GM10248 (cell line): ENCODE data around the gene GYPC.

Experiments used
- CTCF ChIA-PET: fragments of 300-600 bp; sonication (Branson Sonifier 250); formaldehyde crosslinking; extraction: SDS; loops from one replicate; lab custom pipeline; 2021; ENCODE audit warnings: antibody characterized with exemption; lab: Yijun Ruan, JAX
- POLR2A ChIA-PET: fragments of 350-650 bp; sonication (Branson Sonifier 250); formaldehyde crosslinking; extraction: SDS; loops from one replicate; lab custom pipeline; 2020; ENCODE audit warnings: antibody characterized with exemption; lab: Yijun Ruan, JAX
- DNase-seq: peaks from one replicate; pipeline ENCODE4 v3.0.0; 2012; ENCODE audit errors: extremely low spot score
- CTCF ChIP-seq: IDR thresholded peaks from 2 replicates; pipeline ENCODE4 v1.5.1; 2012; ENCODE audit warnings: mild to moderate bottlenecking, low read depth; ENCODE audit errors: extremely low read depth, missing control alignments, control extremely low read depth

GYPC gene

GRCh38 chr2:126659562-126660467 is 3.9 kb downstream of the GYPC start:
- ChIA-PET CTCF (no interaction called here), POLR2A (no interaction called here)
- TF ChIP-seq CTCF = no peak
- DNase-seq = no peak

DNA sequence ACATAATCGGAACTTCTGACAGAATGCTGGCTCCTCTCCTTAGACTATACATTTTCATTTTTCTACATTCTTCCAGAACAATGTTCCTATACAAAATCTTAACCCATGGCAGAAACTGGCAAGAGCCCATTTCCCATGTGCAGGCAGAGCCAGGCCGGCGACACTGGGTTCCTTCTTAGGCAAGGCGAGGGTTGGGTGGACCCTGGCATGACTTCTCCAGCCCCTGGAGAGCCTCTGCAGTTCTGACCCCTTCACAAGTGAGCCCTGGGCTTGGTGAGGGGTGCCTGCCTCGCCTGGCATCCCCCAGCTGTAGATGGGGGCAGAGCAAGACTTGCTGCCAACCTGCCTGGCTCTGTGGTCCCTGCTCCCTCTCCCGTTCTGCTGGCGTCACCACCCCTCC is 5.0 kb downstream of the GYPC start:
- CTCF ChIA-PET = no interaction called here

GRCh38 chr2:126661702-126662500 is 5.9 kb downstream of the GYPC start:
- DNase-seq = no peak
- POLR2A ChIA-PET = no interaction called here
- CTCF ChIA-PET = interaction anchor here (1.0 to 1.3 kb wide), 3 partner anchors 12 to 28 kb away, joined by 3 read pairs; no protein-coding TSS in a partner anchor

More for the DNA sequence above, 5.0 kb downstream of the GYPC start:
- POLR2A ChIA-PET = no interaction called here
- no peak for DNase-seq
- TF ChIP-seq CTCF = no peak

DNA sequence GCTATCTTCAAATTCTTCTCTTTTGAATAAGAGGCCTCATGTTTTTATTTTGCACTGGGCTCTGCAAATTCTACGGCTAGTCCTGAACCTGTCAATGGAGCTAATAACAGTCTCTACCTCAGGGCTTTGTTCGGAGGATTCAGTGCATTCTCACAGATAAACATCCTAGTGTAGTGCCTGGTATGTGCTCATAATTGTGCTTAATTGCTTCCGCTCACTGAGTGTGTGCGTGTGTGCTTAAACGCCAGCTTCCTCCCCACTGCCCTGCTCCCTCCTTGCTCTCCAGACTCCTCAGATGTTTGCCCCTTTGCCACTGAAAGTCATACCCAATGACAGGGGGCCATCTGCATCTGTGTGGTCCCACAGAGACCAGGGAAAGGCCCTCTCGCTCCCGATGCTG is 6.7 kb downstream of the GYPC start:
- TF ChIP-seq CTCF = no peak
- ChIA-PET CTCF (interaction anchor here (1.0 to 1.3 kb wide), 4 partner anchors 13 to 29 kb away, joined by 3 to 4 read pairs (median 3); no protein-coding TSS in a partner anchor), POLR2A (no interaction called here)
- no peak for DNase-seq

More at GRCh38 chr2:126661702-126662500, 5.9 kb downstream of the GYPC start:
- TF ChIP-seq CTCF = no peak

DNA sequence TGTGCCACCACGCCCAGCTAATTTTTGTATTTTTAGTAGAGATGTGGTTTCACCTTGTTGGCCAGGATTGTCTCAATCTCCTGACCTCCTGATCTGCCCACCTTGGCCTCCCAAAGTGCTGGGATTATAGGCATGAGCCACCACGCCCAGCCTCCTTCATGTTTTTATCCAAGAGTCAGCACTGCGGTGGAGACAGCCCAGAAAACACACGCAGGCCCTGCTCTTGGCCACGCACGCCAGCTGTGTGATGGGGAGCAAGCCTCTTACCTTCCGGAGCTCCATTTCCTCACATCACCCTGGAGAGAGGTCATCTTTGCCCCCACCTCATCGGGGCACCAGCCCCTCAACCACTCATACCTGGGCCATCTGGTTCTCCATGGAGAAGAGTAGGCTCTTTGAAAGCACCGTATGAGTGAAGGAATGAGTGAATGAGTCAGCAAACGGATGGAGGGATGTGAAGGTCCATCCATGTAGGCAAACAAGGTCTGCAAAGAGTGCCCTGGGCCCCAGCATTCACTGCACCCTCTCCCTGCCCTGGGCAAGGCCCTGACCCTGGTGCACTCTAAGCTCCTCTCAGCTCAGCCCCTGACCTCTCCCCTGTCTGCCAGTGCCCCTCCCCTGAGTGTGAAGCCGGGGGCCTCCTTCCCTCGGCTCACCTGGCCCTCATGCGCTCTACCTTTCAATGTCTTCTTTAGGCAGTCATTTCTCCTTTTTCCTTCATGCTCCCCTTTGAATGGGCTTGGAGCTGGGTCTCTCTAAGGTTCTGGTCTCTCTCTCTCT is 7.4 kb downstream of the GYPC start:
- CTCF ChIA-PET = interaction anchor here (1.1 to 1.7 kb wide), 4 partner anchors 13 to 135 kb away, joined by 3 to 4 read pairs (median 3); no protein-coding TSS in a partner anchor
- no peak for TF ChIP-seq CTCF
- POLR2A ChIA-PET = no interaction called here
- DNase-seq = no peak
